HEK293 (cell line): ENCODE results near the gene TPPP3.

ENCODE experiments used
- CTCF ChIA-PET: fragments of 350-600 bp; formaldehyde crosslinking; extraction: SDS; loops from one replicate; lab custom pipeline; 2021; ENCODE audit warnings: antibody characterized with exemption; lab: Yijun Ruan, JAX
- POLR2A ChIA-PET: fragments of 300-600 bp; formaldehyde crosslinking; extraction: SDS; loops from one replicate; lab custom pipeline; 2020; ENCODE audit warnings: antibody characterized with exemption, inconsistent platforms; lab: Yijun Ruan, JAX
- H3K27ac ChIP-seq: fragments of 200-500 bp; sonication (Bioruptor generic); 2 replicates; pipeline ENCODE4 v1.5.1; 2014; ENCODE audit warnings: low read depth, low read length, control low read depth, inconsistent platforms; ENCODE audit errors: extremely low read depth
- H3K36me3 ChIP-seq, 2 experiments: fragments of 200-500 bp in 1 of 2; sonication (Bioruptor generic) in 1 of 2; 1 replicate in 1 of 2; 2 replicates in 1 of 2; pipeline ENCODE4 v1.5.1; 2014 to 2017; ENCODE audit warnings: inconsistent platforms in 2 of 2, low read length in 2 of 2; ENCODE audit not compliant: control insufficient read depth in 2 of 2, insufficient read depth in 1 of 2
- H3K4me1 ChIP-seq: fragments of 200-500 bp; sonication (Bioruptor generic); 2 replicates; pipeline ENCODE4 v1.5.1; 2014; ENCODE audit warnings: mild to moderate bottlenecking, low read length, inconsistent platforms; ENCODE audit not compliant: control insufficient read depth, insufficient read depth
- H3K4me3 ChIP-seq: 2 replicates; pipeline ENCODE4 v1.5.1; 2011; ENCODE audit warnings: low read depth, mild to moderate bottlenecking, control low read depth, low read length, moderate library complexity
- H3K9me3 ChIP-seq: fragments of 200-500 bp; sonication (Bioruptor generic); 2 replicates; pipeline ENCODE4 v1.5.1; 2014; ENCODE audit warnings: low read depth, low read length, inconsistent platforms; ENCODE audit not compliant: control insufficient read depth, insufficient read depth
- HOXD13 ChIP-seq: sonication (generic); formaldehyde crosslinking; IDR thresholded peaks from 2 replicates; pipeline ENCODE4 v1.8.0; 2022; ENCODE audit warnings: missing genetic modification reagents, borderline replicate concordance
- KLF9 ChIP-seq: fragments of 450-650 bp; formaldehyde crosslinking; IDR thresholded peaks from 2 replicates; pipeline ENCODE4 v1.5.1; 2016; ENCODE audit warnings: missing biosample characterization, missing genetic modification characterization, low read depth
- PRDM4 ChIP-seq: fragments of 450-650 bp; formaldehyde crosslinking; IDR thresholded peaks from 2 replicates; pipeline ENCODE4 v1.5.1; 2017; ENCODE audit warnings: missing biosample characterization, missing genetic modification characterization
- ZNF184 ChIP-seq: fragments of 450-650 bp; IDR thresholded peaks from 2 replicates; pipeline ENCODE4 v1.5.1; 2018; ENCODE audit warnings: missing biosample characterization, mild to moderate bottlenecking, missing genetic modification characterization
- ZNF248 ChIP-seq: fragments of 450-650 bp; formaldehyde crosslinking; IDR thresholded peaks from 2 replicates; pipeline ENCODE4 v1.5.1; 2017; ENCODE audit warnings: missing biosample characterization, missing genetic modification characterization
- ZNF433 ChIP-seq: fragments of 450-650 bp; formaldehyde crosslinking; IDR thresholded peaks from 2 replicates; pipeline ENCODE4 v1.5.1; 2016; ENCODE audit warnings: missing biosample characterization, missing genetic modification characterization, low read depth
- ZNF664 ChIP-seq: fragments of 450-650 bp; formaldehyde crosslinking; IDR thresholded peaks from 2 replicates; pipeline ENCODE4 v1.5.1; 2016; ENCODE audit warnings: missing biosample characterization, missing genetic modification characterization
- TF ChIP-seq, protein P1 (sequence below): fragments of 450-650 bp; formaldehyde crosslinking; IDR thresholded peaks from 2 replicates; pipeline ENCODE4 v1.5.1; 2017; ENCODE audit warnings: missing biosample characterization, missing genetic modification characterization

Gene TPPP3

DNA sequence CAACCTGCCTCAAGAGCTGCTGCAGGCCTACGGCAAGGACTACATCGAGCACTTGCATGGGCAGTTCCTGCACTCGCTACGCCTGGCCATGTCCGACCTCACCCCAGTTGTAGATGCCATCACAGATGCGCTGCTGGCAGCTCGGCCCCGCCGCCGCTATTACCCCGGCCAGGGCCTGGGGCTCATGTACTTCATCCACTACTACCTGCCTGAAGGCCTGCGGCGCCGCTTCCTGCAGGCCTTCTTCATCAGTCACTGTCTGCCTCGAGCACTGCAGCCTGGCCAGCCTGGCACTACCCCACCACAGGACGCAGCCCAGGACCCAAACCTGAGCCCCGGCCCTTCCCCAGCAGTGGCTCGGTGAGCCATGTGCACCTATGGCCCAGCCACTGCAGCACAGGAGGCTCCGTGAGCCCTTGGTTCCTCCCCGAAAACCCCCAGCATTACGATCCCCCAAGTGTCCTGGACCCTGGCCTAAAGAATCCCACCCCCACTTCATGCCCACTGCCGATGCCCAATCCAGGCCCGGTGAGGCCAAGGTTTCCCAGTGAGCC lies 43.4 kb upstream of the TPPP3 start:
- peaks cover 0 to 53% of the 10 kb centered on the region in 2 experiments; a peak in 1 of 3 replicates for H3K36me3 ChIP-seq
- no peak overlapping the region for H3K4me3 ChIP-seq
- TF ChIP-seq HOXD13 (CRISPR knock-in tag) = no peak
- CTCF ChIA-PET = no interaction called here
- H3K9me3 ChIP-seq = no peaks in the 10 kb centered on the region
- no peak overlapping the region for H3K27ac ChIP-seq
- POLR2A ChIA-PET = no interaction called here
- no peaks in the 10 kb centered on the region for H3K4me1 ChIP-seq

- Histone ChIP-seq H3K27ac (no peak overlapping the region), H3K36me3 (peaks cover 0 to 45% of the 10 kb centered on the region in 2 experiments; a peak in 1 of 3 replicates), H3K4me3 (no peak overlapping the region), H3K4me1 (no peaks in the 10 kb centered on the region; the same call in 1 of the 2 replicates), H3K9me3 (no peaks in the 10 kb centered on the region)
- ChIA-PET POLR2A (no interaction called here), CTCF (interaction anchor here (0.6 to 1.3 kb wide), 3 partner anchors 9 to 104 kb away, joined by 3 to 5 read pairs (median 3); no protein-coding TSS in a partner anchor)
- TF ChIP-seq KLF9 (no peak), ZNF664 (tag by site-specific recombination) (no peak)
Observed at GRCh38 chr16:67435758-67436164, 42.5 kb upstream of the TPPP3 start.

DNA sequence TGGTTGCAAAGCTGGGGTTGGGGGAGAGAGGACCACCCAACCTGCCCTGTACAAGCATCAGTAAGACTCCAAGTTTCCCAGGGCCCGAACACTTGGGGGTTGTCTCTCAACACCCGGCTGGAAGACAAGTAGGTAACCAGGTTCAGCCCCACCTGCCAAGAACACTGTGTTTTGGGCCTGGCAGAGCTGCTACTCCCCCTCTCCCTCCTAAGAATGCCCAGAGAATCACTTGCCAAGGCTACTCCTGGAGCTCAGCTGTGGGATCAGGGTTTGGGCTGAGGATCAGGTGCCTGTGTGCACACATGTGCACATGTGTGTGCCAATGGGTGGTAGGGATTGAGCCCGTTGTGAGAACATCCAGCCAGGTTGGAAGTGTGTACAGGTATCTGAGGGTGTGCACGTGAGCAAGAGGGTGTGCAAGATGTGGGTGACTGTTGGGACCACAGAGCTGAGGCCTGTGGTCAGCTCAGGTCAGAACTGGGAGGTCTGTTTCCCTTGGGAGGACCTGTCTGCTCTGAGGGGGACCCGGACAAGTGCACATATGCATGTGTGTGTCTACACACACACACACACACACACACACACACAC lies 39.9 kb upstream of the TPPP3 start:
- CTCF ChIA-PET = interaction anchor here (0.7 to 1.4 kb wide), 4 partner anchors 8 to 173 kb away, joined by 3 to 4 read pairs (median 4); no protein-coding TSS in a partner anchor
- H3K4me1 ChIP-seq = no peaks in the 10 kb centered on the region; the same call in 1 of the 2 replicates
- no peak overlapping the region for H3K27ac ChIP-seq
- POLR2A ChIA-PET = interaction anchor here (0.7 to 1.2 kb wide), 3 partner anchors 23 to 169 kb away, joined by 3 to 5 read pairs (median 3); no protein-coding TSS in a partner anchor
- H3K9me3 ChIP-seq = no peaks in the 10 kb centered on the region
- TF ChIP-seq ZNF184 = no peak
- TF ChIP-seq, protein P1, sequence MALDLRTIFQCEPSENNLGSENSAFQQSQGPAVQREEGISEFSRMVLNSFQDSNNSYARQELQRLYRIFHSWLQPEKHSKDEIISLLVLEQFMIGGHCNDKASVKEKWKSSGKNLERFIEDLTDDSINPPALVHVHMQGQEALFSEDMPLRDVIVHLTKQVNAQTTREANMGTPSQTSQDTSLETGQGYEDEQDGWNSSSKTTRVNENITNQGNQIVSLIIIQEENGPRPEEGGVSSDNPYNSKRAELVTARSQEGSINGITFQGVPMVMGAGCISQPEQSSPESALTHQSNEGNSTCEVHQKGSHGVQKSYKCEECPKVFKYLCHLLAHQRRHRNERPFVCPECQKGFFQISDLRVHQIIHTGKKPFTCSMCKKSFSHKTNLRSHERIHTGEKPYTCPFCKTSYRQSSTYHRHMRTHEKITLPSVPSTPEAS (tag by site-specific recombination) = peak; percentile 78
- TF ChIP-seq, all 188 proteins: peak for 1
- Histone ChIP-seq H3K36me3 (peaks cover 0 to 22% of the 10 kb centered on the region in 2 experiments; a peak in 1 of 3 replicates), H3K4me3 (no peak overlapping the region)

- H3K4me3 ChIP-seq = no peak overlapping the region
- no peak overlapping the region for H3K27ac ChIP-seq
- TF ChIP-seq ZNF248 (tag by site-specific recombination) (no peak), ZNF433 (tag by site-specific recombination) (no peak), PRDM4 (no peak)
- POLR2A ChIA-PET = interaction anchor here (0.6 kb wide), 1 partner anchor 24 kb away, joined by 5 read pairs; no protein-coding TSS in a partner anchor
- CTCF ChIA-PET = interaction anchor here (0.6 to 1.4 kb wide), 4 partner anchors 32 to 564 kb away, joined by 3 to 4 read pairs (median 3); no protein-coding TSS in a partner anchor
- H3K36me3 ChIP-seq = peaks cover 0 to 15% of the 10 kb centered on the region in 2 experiments; a peak in 1 of 3 replicates
- no peaks in the 10 kb centered on the region; the same call in 1 of the 2 replicates for H3K4me1 ChIP-seq
- H3K9me3 ChIP-seq = no peaks in the 10 kb centered on the region
Observed at GRCh38 chr16:67432506-67432890, 39.2 kb upstream of the TPPP3 start.
